MM.1S (cell line): ENCODE results near the gene CTDSP2.
"Not testable (repeated sequence)": the region's sequence is repeated elsewhere in the genome, so short reads cannot be mapped to it uniquely, and the experiment has no call there.

Source experiments
- CTCF ChIP-seq: fragments of 300-600 bp; sonication (generic); IDR thresholded peaks from 2 replicates; pipeline ENCODE4 v1.5.1; 2016; ENCODE audit warnings: antibody characterized with exemption, low read length, mixed read lengths
- EZH2phosphoT487 ChIP-seq: fragments of 300-600 bp; sonication (generic); IDR thresholded peaks from 2 replicates; pipeline ENCODE4 v1.6.1; 2018; ENCODE audit warnings: antibody characterized with exemption, low read length

- TF ChIP-seq CTCF, EZH2phosphoT487: not testable (repeated sequence)
Measured at GRCh38 chr12:57849447-57849846, 2.9 kb upstream of the CTDSP2 start.
